Caco-2 (cell line): Measurements from ENCODE around the gene NUP133. TPM values are rescaled to one million over a fixed set of nuclear protein-coding genes. Genes with fewer than 3 reads are reported as not detected.
"Not testable (repeated sequence)": the region's sequence is repeated elsewhere in the genome, so short reads cannot be mapped to it uniquely, and the experiment has no call there.

Experiments
- BruUV-seq: library from RNA; stranded (reverse); fragments of 400-500 nt; replicated peaks from 2 replicates; lab custom pipeline; 2021; lab: Mats Ljungman, UMichigan
- CTCF ChIA-PET: fragments of 300-600 bp; sonication (Branson Sonifier 250); formaldehyde crosslinking; loops from one replicate; lab custom pipeline; 2022; ENCODE audit warnings: antibody characterized with exemption; lab: Charles Lee
- POLR2A ChIA-PET: fragments of 300-600 bp; sonication (Branson Sonifier 250); formaldehyde crosslinking; loops from one replicate; lab custom pipeline; 2022; ENCODE audit warnings: antibody characterized with exemption; lab: Charles Lee
- DNase-seq, 2 experiments: peaks; one replicate each; pipeline versions ENCODE4 v3.0.0 to v3.0.0-alpha.2; 2020 to 2022
- H3K27me3 ChIP-seq: replicated peaks from 2 replicates; pipeline ENCODE4 v1.6.0; 2011; ENCODE audit warnings: low read length; ENCODE audit not compliant: control insufficient read depth, insufficient read depth
- H3K36me3 ChIP-seq: 2 replicates; pipeline ENCODE4 v1.5.1; 2011; ENCODE audit warnings: low read length; ENCODE audit not compliant: control insufficient read depth, insufficient read depth
- H3K4me1 ChIP-seq: fragments of 250-450 bp; sonication (Bioruptor Pico); 2 replicates; pipeline ENCODE4 v1.5.1; 2020; ENCODE audit warnings: mild to moderate bottlenecking
- H3K4me3 ChIP-seq: 2 replicates; pipeline ENCODE4 v1.5.1; 2011; ENCODE audit warnings: low read depth, mild to moderate bottlenecking, control low read depth, low read length
- H3K9me3 ChIP-seq: fragments of 250-450 bp; sonication (Bioruptor Pico); 2 replicates; pipeline ENCODE4 v1.5.1; 2020; ENCODE audit warnings: mild to moderate bottlenecking, moderate library complexity
- H3K27ac Mint-ChIP-seq: one replicate; pipeline ENCODE4 v1.8.0; 2022; ENCODE audit warnings: mixed read lengths; ENCODE audit not compliant: unreplicated experiment
- H3K27me3 Mint-ChIP-seq: one replicate; pipeline ENCODE4 v1.8.0; 2022; ENCODE audit warnings: mixed read lengths; ENCODE audit not compliant: insufficient read depth, unreplicated experiment
- H3K36me3 Mint-ChIP-seq: one replicate; pipeline ENCODE4 v1.8.0; 2022; ENCODE audit warnings: mild to moderate bottlenecking, mixed read lengths; ENCODE audit not compliant: insufficient read depth, unreplicated experiment
- H3K4me1 Mint-ChIP-seq: one replicate; pipeline ENCODE4 v1.8.0; 2022; ENCODE audit warnings: low read depth, mixed read lengths; ENCODE audit not compliant: unreplicated experiment
- H3K4me3 Mint-ChIP-seq: one replicate; pipeline ENCODE4 v1.8.0; 2022; ENCODE audit warnings: mild to moderate bottlenecking, moderate library complexity, mixed read lengths; ENCODE audit not compliant: unreplicated experiment
- H3K9me3 Mint-ChIP-seq: one replicate; pipeline ENCODE4 v1.8.0; 2022; ENCODE audit warnings: mixed read lengths; ENCODE audit not compliant: unreplicated experiment
- CTCF ChIP-seq, 2 experiments: fragments of 200-600 bp in 1 of 2; IDR thresholded peaks; 1 replicate in 1 of 2; 2 replicates in 1 of 2; pipeline versions ENCODE4 v1.5.1 to v1.8.0; 2011 to 2022; ENCODE audit warnings: antibody characterized with exemption in 1 of 2, control low read depth in 1 of 2, inconsistent platforms in 1 of 2, low read depth in 1 of 2, low read length in 1 of 2, mild to moderate bottlenecking in 1 of 2, moderate library complexity in 1 of 2; ENCODE audit not compliant: insufficient read depth in 1 of 2, severe bottlenecking in 1 of 2, unreplicated experiment in 1 of 2
- intact Hi-C: fragments of 100-400 bp; cut with micrococcal nuclease; formaldehyde crosslinking; loops from one replicate; pipeline ENCODE4 v1.10.0; 2022; ENCODE audit not compliant: unreplicated experiment
- total RNA-seq: library from RNA; stranded (reverse); gene quantifications from 2 replicates; pipeline ENCODE4 v1.2.3, GENCODE V29; 2022

Gene NUP133
- total RNA-seq, 1 experiment from 2014 or later = 54.5 TPM

- DNase-seq = peak; percentile 74 to 75
- H3K27me3 ChIP-seq = no peaks in the 10 kb centered on the region
- Mint-ChIP-seq H3K4me1 (peaks cover 10% of the 10 kb centered on the region), H3K9me3 (no peaks in the 10 kb centered on the region), H3K36me3 (peaks cover 13% of the 10 kb centered on the region), H3K27ac (no peak overlapping the region), H3K27me3 (no peaks in the 10 kb centered on the region), H3K4me3 (no peak overlapping the region)
- intact Hi-C loops = loop anchor here (1.0 kb wide), 1 partner anchor 256 kb away; no protein-coding TSS in a partner anchor
- no TSS peak for BruUV-seq
- peak; percentile 69 to 90 for TF ChIP-seq CTCF (IDR thresholded peaks at IDR 0.05; ENCODE audit: insufficient read depth in 1 of 2, low read depth in 1 of 2, low read length in 1 of 2, severe bottlenecking in 1 of 2, unreplicated experiment in 1 of 2)
- no peaks in the 10 kb centered on the region for H3K9me3 ChIP-seq
- ChIA-PET POLR2A (no interaction called here), CTCF (interaction anchor here (0.6 to 1.0 kb wide), 4 partner anchors 15 to 260 kb away, joined by 3 read pairs; no protein-coding TSS in a partner anchor)
- H3K4me1 ChIP-seq = 0 out of 2 replicates have a peak, but pooled peaks cover 2% of the 10 kb centered on the region
- no peak overlapping the region for H3K4me3 ChIP-seq
- H3K36me3 ChIP-seq = no peaks in the 10 kb centered on the region
Measured at GRCh38 chr1:229514578-229515275, 6.6 kb upstream of the NUP133 start.

GRCh38 chr1:229511625-229512024 lies 3.5 kb upstream of the NUP133 start:
- H3K9me3 Mint-ChIP-seq, H3K9me3 ChIP-seq, CTCF ChIA-PET, H3K27me3 ChIP-seq, H3K27ac Mint-ChIP-seq, H3K4me1 ChIP-seq, DNase-seq, H3K27me3 Mint-ChIP-seq, BruUV-seq, H3K4me3 ChIP-seq, H3K4me3 Mint-ChIP-seq, POLR2A ChIA-PET, H3K36me3 ChIP-seq, intact Hi-C loops: not testable (repeated sequence)
- Mint-ChIP-seq H3K36me3 (peaks cover 11% of the 10 kb centered on the region), H3K4me1 (peaks cover 22% of the 10 kb centered on the region)

DNA sequence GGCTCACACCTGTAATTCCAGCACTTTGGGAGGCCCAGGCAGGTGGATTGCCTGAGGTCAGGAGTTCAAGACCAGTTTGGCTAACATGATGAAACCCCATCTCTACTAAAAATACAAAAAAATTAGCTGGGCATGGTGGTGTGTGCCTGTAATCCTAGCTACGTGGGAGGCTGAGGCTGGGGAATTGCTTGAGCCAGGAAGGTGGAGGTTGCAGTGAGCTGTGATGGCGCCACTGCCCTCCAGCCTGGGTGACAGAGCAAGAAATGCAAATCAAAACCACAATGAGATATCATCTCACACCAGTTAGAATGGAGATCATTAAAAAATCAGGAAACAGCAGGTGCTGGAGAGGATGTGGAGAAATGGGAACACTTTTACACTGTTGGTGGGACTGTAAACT lies 3.1 kb upstream of the NUP133 start:
- DNase-seq, H3K9me3 ChIP-seq, H3K4me3 ChIP-seq, H3K27ac Mint-ChIP-seq, H3K27me3 Mint-ChIP-seq, H3K36me3 ChIP-seq, H3K4me1 ChIP-seq, H3K27me3 ChIP-seq, H3K9me3 Mint-ChIP-seq, intact Hi-C loops, POLR2A ChIA-PET, CTCF ChIA-PET, BruUV-seq, H3K4me3 Mint-ChIP-seq: not testable (repeated sequence)
- Mint-ChIP-seq H3K4me1 (peaks cover 22% of the 10 kb centered on the region), H3K36me3 (peaks cover 11% of the 10 kb centered on the region)

- ChIA-PET POLR2A (interaction anchor here (1.5 to 2.2 kb wide), 2 partner anchors 27 to 49 kb away, joined by 4 to 9 read pairs; partner anchors contain the start of gene ABCB10), CTCF (interaction anchor here (0.9 to 1.6 kb wide), 2 partner anchors 11 to 49 kb away, joined by 3 to 6 read pairs; partner anchors contain the start of gene ABCB10)
- TF ChIP-seq CTCF (IDR thresholded peaks at IDR 0.05; ENCODE audit: insufficient read depth in 1 of 2, low read depth in 1 of 2, low read length in 1 of 2, severe bottlenecking in 1 of 2, unreplicated experiment in 1 of 2) = no peak
- Histone ChIP-seq H3K4me1 (0 out of 2 replicates have a peak, but pooled peaks cover 8% of the 10 kb centered on the region), H3K4me3 (no peak overlapping the region; the same call in 1 of the 2 replicates), H3K9me3 (no peaks in the 10 kb centered on the region), H3K36me3 (no peaks in the 10 kb centered on the region), H3K27me3 (no peaks in the 10 kb centered on the region)
- no TSS peak for BruUV-seq
- peaks cover 12% of the 10 kb centered on the region for H3K36me3 Mint-ChIP-seq
- intact Hi-C loops = no loop called here
- H3K27ac Mint-ChIP-seq = peak overlapping the region; percentile 98
- no peaks in the 10 kb centered on the region for H3K9me3 Mint-ChIP-seq
- no peak for DNase-seq
- H3K4me1 Mint-ChIP-seq = peaks cover 19% of the 10 kb centered on the region
- H3K4me3 Mint-ChIP-seq = peak overlapping the region; percentile 91
- H3K27me3 Mint-ChIP-seq = no peaks in the 10 kb centered on the region
Measured at GRCh38 chr1:229509576-229509975, 1.4 kb upstream of the NUP133 start.
